GM18499 (cell line): ENCODE data around the gene C12orf75.
"Not testable (repeated sequence)": the region's sequence is repeated elsewhere in the genome, so short reads cannot be mapped to it uniquely, and the experiment has no call there.

Experiments used
- ATAC-seq: cut with Tn5 transposase; IDR thresholded peaks from one replicate; pipeline ENCODE4 v1.9.1; 2021; ENCODE audit warnings: moderate number of reproducible peaks; ENCODE audit not compliant: insufficient read depth, unreplicated experiment

C12orf75 gene

GRCh38 chr12:105334001-105334400 lies 3.5 kb downstream of the C12orf75 start:
- no peak for ATAC-seq

DNA sequence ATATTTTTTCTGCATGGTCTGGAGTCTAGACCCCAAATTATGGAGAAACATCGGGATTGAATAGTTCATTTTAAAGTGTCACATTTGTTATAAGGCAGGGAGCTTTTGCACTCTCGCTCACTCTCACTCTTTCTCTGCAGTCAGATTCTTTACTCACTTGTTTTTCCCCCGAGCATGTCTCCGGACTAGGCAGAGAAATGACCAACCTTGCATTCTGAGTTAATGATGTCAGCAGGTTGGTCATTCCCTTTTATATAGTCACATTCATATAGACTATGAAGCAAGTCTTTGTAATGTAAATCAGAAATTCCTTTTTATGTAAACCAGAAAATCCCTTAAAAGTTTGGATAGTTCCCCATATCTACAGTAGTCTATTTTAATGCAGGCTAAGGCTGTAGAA lies 4.1 kb downstream of the C12orf75 start:
- ATAC-seq, result no peak

DNA sequence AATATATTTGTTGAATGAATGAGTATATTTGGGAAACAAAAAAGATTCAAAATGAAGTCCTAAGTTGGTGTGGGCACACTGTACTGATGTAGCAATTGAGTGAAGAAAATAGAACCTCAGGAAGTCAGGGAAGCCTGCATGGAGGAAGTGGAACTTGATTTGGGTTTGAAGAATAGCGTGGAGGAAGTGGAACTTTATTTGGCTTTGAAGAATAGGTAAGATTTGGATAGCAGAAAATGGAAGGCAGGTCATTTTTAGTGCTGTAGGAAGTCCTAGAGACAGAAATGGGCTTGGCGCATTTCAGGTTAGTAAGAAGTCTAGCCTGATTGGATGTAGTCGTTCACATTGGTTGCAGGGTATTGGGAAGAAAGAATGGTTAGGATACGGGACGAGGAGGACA lies 5.4 kb downstream of the C12orf75 start:
- no peak for ATAC-seq

DNA sequence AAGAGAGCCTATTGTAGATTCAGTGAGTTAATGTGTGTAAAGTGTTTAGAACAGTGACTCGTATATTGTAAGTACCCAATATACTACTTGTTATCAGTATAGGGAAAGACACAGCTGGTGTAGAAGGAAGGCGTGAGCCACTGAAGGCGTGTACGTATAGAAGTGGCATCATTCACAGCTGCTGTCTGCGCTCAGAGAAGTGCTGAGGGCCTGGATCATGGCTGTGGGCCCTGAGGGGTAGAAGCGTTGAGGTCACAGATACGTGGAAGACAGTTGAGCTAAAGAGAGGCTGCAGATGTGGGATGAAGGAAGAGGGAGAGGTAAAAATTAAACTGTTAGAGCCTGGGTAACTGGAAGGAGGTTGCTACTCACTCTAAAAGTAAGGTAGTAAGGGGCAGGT lies 5.9 kb downstream of the C12orf75 start:
- no peak for ATAC-seq

GRCh38 chr12:105337391-105337790 lies 6.9 kb downstream of the C12orf75 start:
- ATAC-seq, result no peak

DNA sequence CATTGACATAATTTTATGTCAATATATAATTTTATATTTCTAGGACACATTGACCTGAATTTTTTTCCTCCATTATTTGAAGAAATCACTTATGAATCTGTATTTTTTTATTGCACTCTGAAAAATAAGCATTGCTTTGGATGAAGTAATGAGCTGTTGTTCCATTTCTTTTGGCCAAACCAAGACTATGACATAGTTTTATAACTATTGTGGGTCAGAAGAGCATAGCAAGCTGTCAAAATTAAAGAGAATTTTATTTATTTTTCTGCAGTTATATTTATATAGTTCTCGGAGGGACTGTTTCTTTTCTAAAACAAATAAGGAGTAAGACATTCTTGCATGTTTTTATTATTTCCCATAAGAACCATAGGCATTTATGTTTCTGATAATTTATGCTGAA lies 8.5 kb downstream of the C12orf75 start:
- ATAC-seq, result no peak

DNA sequence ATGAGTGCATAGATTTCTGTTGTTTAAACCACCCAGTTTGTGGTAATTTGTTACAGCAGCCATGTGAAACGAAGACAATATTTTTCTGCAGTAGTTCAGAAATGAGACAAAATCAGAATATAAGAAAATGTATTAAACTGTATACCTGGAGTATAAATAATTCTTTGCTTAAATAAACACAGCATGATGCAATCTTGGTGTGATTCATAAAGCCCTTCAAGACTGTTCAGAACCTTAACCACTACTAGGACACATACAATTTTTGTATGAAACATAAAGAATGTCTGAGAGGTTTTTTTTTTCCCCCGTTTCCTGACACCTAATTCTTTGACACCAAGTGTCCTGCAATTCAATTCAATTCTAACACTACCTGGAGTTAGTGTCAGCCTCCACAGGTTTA lies 10.5 kb downstream of the C12orf75 start:
- no peak for ATAC-seq

DNA sequence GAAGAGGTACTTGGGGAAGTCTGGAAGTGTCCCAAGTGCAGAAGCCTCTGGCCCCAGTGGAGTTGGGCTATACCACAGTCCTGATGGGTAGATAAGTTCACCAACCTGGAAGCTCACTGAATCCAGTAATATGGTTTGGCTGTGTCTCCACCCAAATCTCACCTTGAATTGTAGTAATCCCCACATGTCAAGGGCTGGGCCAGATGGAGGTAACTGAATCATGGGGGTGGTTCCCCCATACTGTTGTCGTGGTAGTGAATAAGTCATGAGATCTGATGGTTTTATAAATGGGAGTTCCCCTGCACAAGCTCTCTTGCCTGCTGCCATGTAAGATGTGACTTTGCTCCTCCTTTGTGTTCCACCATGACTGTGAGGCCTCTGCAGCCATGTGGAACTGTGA lies 11.1 kb downstream of the C12orf75 start:
- not testable (repeated sequence) for ATAC-seq

- no peak for ATAC-seq
Observed at GRCh38 chr12:105342464-105342863, 12.0 kb downstream of the C12orf75 start.

DNA sequence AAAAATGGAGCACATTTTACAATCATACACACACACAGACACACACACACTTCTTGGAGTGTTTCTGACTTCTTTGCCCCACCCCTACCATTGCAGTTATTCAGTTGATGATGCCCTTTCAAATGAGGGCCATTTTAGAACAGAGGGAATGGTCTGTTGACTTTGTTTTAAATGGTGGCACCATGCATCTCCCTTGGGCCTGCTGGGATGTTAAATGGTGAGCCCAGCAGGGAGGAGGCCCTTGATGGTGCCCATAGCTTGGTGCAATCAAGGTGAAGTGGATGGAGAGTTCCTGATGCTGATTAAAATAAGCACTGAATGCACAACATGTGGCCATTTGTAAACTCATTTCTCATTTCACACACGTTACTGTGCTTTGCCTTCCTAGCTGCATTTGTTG lies 13.3 kb downstream of the C12orf75 start:
- ATAC-seq, result no peak

DNA sequence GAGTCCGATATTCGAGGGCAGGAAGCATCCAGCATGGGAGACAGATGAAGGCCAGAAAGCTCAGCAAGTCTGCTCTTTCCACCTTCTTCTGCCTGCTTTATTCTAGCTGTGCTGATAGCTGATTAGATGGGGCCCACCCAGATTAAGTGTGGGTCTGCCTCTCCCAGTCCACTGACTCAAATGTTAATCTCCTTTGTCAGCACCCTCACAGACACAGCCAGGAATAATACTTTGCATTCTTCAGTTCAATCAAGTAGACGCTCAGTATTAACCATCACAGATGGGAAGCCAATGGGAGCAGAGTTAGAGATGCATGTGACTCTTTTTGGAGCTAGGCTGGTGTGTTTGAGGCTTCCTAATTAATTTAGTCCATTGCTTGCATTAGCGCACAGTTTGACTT lies 17.0 kb downstream of the C12orf75 start:
- no peak for ATAC-seq

- no peak for ATAC-seq
Observed at GRCh38 chr12:105348142-105348541, 17.7 kb downstream of the C12orf75 start.

GRCh38 chr12:105348561-105348960 lies 18.1 kb downstream of the C12orf75 start:
- ATAC-seq, result no peak

DNA sequence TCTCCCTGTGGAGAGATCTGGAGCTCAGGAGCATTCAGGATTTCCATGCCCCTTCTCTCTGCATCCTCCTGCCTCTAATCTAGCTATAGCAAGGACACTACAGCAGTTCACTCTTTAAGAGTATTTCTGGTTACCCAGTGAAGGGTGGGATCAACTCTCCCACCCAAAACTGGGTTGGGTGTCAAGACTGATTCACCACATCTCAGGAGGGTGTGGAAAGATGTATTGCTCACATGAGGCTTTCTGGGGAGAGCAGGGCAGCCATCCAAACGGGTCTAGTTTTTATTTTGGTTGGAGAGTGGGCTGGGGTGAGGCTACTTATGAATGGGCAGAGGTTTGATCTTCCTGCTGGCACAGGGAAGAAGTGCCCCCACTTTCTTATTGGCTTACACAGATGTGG lies 18.6 kb downstream of the C12orf75 start:
- no peak for ATAC-seq

DNA sequence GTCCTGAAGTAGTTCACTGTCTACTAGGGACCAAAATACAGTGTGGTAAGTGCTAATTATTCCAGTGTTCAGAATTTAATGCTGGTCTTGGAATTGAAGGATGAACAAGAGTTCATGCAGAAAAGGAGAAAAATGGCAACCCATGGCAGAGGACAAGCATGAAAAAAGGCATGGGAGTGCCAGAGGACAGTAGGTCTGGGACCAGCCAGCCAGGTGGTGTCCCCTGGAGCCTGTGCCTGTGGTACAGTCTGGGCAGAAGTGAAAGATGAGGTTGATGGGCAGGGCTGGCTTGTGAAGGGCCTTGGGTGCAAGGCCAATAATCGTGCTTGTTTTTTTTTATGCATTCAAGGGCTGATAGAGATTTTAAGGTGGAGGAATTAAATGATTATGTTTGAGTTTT lies 21.0 kb downstream of the C12orf75 start:
- ATAC-seq, result no peak

DNA sequence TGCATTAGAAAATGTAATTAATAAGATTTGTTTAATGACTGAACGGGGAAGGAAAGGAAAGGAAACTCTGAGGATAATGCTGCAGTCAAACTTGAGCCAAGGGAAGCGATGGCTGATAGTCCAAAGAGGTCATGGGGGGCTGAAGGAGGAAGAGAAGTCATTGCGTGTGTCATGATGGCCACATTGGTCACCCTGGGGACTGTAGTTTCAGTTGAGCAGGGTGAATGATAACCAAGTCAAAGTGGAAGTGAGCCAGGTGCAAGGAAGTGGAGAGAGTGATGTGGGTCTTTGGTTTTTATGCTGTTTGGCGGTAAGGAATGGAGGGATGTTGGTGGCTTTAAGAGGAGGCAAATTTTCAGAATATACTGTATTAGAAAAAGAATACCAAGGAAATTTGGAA lies 21.6 kb downstream of the C12orf75 start:
- ATAC-seq, result peak; percentile 54

- no peak for ATAC-seq
Observed at GRCh38 chr12:105352940-105353635, 22.6 kb downstream of the C12orf75 start.

- ATAC-seq, result no peak
Observed at GRCh38 chr12:105355752-105356151, 25.3 kb downstream of the C12orf75 start.

- ATAC-seq, result no peak
Observed at GRCh38 chr12:105357162-105357691, 26.7 kb downstream of the C12orf75 start.

DNA sequence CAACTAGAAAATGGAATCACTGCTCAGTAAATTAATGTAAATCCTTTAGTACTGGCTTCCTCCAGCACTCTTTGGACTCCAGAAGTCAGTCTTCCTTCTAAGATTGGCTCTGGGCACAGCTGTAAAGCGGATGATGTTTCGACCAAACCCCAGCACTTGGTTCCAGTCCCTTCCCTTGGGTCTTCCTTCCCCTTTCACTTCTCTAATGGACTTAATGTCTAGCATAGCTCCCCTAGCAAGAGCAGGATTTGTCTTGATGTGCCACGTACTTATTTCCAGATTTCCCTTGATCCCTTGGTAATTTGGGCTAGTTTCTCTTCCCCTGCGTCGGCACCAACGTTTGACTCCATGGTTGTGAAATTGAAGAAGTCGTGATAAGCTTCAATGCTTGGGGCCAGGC lies 28.3 kb downstream of the C12orf75 start:
- ATAC-seq, result no peak

GRCh38 chr12:105359856-105360255 lies 29.4 kb downstream of the C12orf75 start:
- ATAC-seq, result no peak

DNA sequence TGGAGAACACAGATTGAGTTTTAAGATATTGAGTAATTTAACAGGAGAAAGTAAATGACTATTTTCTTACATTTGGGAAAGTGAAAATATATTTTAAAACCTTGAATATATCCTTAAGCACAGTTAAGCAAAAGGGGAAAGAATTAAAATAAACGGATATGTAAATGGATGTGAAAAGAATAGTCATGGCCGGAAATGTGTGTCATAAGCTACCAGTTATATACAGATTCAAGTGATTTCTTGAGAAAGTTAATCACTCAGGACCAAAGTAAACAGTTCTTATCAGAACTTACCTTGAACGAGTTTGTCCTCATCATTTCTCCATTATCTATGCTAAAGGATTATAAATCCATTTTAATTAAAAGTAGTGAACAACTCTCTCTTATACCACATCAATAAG lies 33.4 kb downstream of the C12orf75 start:
- no peak for ATAC-seq
